SU-DHL-6 (cell line): ENCODE data around the gene SLFN5.

Source experiments
- EZH2phosphoT487 ChIP-seq: fragments of 200-600 bp; sonication (generic), shearing (Covaris generic); conservative IDR thresholded peaks from 2 replicates; pipeline ENCODE4 v1.6.1; 2018; ENCODE audit warnings: mild to moderate bottlenecking, antibody characterized with exemption, low read length, moderate library complexity, mixed read lengths
- TF ChIP-seq, protein P1 (sequence below): fragments of 200-600 bp; sonication (generic); IDR thresholded peaks from one replicate; pipeline ENCODE4 v1.5.1; 2017; ENCODE audit warnings: antibody characterized with exemption, mild to moderate bottlenecking, low read length, moderate library complexity; ENCODE audit not compliant: insufficient read depth, poor library complexity, severe bottlenecking

- TF ChIP-seq, protein P1, sequence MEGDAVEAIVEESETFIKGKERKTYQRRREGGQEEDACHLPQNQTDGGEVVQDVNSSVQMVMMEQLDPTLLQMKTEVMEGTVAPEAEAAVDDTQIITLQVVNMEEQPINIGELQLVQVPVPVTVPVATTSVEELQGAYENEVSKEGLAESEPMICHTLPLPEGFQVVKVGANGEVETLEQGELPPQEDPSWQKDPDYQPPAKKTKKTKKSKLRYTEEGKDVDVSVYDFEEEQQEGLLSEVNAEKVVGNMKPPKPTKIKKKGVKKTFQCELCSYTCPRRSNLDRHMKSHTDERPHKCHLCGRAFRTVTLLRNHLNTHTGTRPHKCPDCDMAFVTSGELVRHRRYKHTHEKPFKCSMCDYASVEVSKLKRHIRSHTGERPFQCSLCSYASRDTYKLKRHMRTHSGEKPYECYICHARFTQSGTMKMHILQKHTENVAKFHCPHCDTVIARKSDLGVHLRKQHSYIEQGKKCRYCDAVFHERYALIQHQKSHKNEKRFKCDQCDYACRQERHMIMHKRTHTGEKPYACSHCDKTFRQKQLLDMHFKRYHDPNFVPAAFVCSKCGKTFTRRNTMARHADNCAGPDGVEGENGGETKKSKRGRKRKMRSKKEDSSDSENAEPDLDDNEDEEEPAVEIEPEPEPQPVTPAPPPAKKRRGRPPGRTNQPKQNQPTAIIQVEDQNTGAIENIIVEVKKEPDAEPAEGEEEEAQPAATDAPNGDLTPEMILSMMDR, result no peak
- TF ChIP-seq EZH2phosphoT487, result no peak
These were observed 54.8 kb downstream of the SLFN5 start for GRCh38 chr17:35297666-35298065.
